ENCODE results near the gene CCR8.

Gene CCR8, protein sequence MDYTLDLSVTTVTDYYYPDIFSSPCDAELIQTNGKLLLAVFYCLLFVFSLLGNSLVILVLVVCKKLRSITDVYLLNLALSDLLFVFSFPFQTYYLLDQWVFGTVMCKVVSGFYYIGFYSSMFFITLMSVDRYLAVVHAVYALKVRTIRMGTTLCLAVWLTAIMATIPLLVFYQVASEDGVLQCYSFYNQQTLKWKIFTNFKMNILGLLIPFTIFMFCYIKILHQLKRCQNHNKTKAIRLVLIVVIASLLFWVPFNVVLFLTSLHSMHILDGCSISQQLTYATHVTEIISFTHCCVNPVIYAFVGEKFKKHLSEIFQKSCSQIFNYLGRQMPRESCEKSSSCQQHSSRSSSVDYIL

DNA sequence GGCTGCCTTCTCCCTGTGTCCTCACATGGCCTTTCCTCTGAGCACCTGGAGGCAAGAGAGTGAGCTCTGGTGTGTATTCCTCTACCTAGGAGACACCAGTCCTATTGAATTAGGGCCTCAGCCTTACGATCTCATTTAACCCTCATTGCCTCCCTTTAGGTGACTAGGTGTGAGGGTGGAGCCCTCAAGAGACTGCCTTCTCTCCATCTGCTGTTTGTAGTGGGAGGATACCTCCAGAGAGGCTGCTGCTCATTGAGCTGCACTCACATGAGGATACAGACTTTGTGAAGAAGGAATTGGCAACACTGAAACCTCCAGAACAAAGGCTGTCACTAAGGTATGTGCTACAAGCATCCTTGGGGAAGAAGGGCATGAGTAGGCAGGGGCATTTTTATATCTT, at the start of gene CCR8:
TSS of gene CCR8 (plus strand) at position 217 of the 400 bp plus-strand sequence. CDS start 2,623 bp downstream, outside the sequence.
- peak; percentile 19 for DNase-seq

DNA sequence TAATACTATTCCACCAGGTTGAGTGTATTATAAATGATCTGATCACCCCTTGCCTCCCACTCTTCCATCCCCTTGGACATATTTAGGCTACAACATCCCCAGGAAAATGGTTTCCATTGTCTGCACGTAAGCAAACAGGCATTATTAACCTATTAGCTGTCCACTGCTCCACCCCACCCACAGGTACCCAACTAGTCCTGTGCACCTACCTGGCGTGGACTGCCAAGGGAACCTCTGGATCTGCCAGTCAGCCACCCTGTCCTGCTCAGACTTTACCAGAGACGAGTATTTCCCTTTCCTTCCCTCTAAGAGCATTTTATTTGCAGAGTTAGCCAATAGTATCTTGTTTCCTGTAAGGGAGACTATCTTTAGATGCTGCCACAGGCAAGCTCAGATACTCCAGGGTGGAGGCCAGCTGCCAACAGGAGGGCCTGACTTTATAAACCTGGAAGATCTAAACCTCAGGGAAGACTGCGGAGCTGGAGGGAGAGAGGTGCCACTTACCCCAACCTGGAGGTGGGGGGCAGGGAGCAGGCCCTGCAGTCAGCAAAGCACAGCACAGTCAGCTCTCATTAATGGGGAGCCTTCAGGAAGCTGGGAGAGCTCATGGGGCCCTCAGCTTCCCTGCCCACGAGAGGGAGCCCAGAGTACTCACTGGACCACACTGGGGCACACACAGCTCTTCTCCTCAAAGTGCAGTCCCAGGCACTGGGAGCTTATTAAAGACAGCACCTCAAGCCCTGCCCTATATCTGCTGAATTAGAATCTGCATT, 49.6 kb upstream of the CCR8 start, which contains the start of gene CX3CR1:
TSS of gene CX3CR1 (minus strand) at position 292 of the 773 bp plus-strand sequence. CDS start 13,527 bp downstream, outside the sequence.
- no peak for DNase-seq

DNA sequence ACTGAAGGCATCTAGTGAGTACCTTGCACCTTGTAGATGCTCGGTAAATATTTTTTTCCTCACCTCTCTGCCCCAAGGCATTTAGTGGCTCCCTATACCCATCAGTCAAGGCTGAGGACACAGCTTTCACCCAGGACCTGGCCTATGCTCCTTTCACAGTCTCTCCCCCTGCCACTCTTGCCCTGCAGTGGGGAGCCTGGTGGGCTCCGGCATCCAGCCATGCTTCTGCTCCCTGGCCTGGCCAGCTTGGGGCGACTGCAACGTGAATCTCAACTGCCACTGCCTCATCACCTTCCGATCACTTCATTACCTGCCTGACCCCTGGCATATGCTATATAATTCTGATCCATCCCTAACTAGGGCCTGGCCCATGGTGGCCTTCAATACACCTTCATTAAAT, 48.9 kb upstream of the CCR8 start:
- no peak for DNase-seq

DNA sequence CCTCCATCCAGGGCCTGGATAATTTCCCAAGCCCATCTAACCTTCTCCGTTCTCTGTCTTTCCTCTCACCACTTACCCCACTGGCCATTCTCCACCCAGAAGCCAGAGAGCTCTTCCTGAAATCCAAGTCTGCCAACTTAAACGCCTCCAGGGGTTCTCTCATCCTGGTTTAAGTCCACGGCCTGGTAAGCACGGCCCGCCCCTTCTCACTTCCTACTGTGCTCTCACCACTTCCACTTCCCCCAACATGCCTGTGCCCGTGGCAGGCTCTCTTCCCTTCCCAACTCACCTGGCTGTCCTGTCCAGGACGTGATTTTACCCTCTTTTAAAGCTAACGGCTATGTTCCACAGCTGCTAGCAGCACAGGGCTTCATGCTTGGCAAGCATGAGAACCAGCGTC, 48.0 kb upstream of the CCR8 start:
- no peak for DNase-seq

DNA sequence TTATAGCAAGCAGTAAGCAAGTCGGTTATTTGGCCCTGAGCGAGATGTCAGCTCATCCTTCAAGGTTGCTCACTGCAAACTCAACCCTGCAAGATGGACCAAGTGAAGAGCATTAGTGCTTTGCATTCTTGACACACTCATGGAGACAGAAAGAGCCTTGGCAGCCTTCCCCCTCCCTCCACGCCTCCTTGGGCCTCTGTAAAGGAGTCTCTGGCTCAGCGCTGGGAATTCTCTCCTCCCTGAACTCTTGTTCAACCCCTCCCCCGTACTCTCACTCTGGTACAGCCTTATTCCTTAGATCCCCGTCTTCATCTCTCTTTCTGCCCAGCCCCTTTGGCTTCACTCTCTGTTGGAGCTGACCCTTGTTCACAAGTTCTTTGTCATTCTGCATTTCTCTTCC, 47.5 kb upstream of the CCR8 start:
- DNase-seq, result no peak

DNA sequence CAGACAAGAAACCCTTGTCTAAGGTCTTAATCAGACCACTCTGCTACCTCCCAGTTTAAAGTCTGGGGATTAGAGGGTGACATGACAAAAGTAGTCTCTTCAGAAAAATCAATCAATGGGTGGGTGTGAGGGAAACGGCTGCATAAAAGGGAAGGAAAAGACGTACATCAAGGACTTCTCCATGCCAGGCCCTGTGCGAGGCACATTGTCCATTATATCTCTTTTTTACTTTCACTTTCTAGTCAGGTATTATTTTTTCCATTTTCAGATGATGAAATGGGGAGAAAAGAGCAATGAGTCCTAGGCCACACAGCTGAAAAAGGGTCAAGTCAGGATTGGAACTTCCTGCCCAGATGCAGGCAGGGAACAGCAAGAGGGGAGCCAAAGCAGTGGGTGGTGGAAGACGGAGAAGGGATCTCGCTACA, 45.0 kb upstream of the CCR8 start:
- DNase-seq, result no peak

DNA sequence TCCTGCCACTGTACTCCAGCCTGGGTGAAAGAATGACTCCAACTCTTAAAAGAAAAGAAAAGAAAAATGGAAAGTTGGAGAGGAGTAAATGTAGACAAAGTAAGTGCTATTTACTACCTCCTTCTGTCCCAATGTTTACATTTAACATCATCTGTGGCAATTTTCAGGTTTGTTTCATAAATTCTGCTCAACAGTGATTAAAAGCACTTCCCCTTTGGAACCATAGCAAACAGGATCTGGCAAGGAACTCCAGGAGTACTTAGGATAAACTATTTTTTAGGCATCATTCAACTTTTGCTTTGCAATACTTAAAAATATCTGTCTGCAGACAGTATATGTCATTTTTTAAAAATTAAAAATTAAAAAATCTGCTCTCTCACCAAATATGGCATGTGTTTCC, 44.2 kb upstream of the CCR8 start:
- no peak for DNase-seq

DNA sequence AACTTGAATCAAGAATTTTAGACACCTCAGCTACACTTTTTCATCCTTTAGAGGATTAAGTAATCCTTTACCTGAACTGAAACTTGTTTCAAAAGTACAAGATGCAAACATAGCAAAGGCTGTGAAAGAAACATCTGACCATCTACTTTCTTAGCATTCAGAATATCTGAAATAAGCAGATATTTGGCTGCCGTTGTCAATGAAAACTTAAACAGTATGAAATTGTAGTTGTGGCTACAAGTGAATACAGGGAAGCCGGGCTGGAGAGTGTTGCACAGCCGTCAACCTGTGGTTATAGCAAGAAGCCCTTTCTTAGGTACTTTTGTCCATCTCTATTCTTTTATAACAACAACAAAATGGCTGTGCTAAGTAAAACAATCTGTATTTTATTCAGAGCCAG, 42.7 kb upstream of the CCR8 start:
- no peak for DNase-seq

DNA sequence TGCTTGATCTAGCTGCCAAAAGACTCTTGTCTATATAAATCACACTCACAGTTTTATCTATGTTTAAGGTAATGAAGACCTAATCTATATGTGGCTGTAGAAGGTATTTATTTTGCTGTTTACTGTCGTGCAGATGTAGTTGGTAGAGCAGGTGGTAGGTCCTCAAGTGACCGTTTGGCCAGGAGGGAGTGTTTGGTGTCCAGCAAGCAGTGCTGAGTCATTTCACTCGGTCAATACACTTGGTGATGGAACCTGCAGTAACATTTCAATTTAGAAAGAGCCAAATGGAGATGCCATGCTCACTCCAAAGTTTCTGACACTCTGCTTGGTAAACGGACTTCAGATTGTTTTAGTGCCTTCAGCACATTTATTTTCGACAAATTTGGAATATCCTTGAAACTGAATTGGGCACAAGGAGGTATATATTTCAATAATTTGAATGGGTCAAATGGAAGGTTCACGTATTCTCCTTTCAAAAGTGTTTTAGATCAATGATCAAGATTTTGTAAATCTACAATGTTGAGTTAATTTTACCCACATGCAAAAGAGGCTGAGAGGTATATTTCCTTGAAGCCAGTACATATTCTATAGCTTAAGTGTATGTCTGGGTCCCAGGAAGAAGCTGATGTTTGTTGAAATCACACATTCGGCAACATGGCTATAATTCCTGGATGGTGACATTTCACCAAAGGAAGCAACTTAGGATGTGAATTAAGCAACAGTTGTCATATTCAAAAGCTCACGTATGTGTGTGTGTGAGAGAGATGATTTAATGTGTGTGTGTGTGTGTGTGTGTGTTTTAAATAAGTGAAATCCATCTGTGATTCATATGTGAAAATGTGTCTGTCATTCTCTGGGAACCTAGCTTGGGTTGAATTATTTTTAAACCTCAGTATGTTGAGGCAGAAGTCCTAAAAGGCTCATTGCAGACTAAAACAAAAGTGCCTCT, 42.0 kb upstream of the CCR8 start:
- no peak for DNase-seq

DNA sequence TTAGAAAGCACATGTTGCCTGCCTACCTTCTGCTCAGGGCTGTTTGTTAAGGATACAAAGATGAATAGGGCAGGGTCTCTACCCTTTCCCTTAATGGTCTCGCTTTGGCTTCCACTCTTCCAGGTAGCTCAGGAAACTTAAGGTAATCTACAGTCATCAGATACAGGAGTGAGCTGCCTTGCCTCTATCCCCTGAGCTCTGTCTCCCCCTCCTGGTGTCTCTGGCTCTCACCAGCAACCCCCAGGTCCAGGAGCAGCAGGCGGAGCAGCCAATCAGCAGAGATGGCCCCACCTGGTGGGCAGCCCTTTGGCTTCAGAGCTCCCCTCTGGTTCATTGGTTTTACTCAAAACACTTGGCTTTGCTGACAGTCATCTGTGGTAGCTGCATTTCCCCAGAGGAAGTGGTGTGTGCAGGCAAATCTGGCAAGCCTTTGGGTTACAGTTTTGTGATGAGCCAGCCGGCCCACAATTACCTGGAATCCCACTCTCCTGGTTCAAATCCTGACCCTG, 41.2 kb upstream of the CCR8 start:
- peak; percentile 88 for DNase-seq

DNA sequence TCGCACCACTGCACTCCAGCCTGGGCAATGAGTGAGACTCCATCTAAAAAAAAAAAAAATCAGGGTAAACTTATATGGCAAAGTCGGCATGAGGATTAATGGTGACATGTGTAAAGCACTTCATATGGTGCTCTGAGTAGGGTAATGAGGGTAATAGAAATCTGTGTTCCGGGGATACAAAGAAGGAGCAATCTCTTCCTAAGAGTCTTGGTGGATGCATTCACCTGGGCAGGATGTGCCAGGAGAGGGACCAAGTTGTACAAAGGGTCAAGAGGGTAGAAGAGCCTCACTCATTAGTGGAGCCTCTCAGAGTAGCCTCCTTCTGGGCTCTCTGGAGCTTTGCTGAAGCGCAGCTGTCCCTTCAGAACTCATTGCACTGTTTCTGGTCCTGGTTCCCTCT, 40.4 kb upstream of the CCR8 start:
- no peak for DNase-seq

DNA sequence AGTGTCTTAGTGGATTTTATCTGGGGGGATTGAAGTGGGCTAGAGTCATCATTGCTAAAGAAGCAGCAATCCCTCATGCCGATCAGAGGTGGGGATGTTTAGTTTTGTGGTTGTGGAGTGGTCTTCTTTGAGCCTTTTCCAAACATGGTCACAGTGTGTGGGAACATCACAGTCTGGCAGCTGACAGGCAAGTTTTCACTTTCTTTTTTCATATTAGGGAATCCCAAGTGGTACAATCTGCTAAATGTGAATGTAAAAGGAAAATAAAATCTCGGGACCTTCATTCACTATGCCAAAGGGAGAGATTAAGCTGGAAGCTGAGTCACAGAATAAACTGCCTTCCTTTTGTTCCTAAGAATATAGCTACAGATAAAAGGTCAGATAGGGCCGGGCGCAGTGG, 39.3 kb upstream of the CCR8 start:
- no peak for DNase-seq

DNA sequence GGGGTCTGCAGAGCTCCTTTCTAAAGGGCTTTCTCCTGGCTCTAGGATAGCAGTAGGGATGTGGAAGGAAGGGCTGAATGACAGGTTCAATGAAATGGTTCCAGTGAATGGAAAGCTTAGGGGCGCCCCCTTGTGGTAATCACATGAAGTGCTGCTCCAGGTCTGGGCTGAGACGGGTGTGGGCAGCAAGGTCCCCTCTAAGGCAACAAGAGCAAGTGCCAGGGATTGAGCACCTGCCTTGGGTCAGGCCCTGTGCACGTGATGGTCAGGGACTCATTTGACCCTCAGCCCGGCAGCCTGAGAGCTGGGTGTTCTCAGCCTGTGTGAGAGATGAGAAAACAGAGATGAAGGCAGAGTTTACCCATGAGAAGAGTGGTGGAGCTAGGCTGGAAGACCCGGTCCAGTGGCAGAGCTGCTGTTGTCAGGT, 37.6 kb upstream of the CCR8 start:
- peak; percentile 78 for DNase-seq

DNA sequence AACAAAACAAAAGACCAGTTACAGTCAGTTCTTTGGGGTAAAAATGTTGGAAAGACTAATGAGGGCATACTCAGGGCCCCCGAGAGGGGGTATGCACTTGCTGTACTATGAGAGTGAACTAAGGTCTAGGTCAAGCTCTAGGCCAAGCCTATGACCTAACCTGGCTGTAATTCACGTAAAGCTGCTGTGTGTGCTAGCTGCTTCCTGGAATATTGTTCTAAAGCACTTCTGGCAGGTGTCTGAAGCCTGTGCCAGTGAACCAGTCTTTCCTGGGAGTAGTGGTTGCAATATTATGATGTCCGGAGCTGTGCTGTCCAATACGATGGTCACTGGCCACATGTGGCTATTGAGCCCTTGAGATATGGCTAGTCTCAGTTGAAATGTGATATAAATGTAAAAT, 36.5 kb upstream of the CCR8 start:
- no peak for DNase-seq

DNA sequence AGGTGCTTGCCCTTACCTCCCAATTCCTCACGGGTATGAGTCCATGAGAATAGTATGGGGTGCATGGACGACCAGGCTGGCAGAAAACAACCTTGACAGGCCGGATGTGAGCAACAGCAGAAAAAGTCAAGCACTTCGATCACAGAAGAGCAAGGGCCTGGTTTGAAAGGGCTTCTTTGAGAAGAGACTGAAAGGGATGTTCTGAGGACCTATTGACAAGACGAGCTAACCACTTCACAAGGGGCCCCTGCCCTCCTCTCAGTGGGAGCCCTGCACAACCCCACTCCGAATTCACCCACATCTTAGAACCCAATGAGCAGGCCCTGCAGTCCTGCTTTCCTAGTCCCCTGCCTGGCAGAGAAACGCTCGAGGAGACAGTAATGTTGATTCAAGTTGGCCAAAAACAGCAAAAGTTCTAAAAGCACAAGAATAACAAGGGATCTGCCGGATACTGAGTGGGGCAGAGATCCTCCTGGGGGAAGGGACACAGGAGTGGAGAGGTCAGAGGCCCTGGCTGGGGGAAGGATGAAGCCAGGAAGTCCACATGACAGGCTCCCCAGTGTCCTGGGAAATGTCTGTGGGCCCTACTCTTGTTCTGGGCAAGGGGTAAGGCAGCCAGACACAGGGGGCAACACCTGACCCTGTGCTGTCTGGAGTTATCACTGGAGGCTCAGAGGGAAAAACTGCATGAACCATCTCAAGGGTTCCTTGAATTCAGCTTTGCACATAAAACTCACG, 34.9 kb upstream of the CCR8 start:
- DNase-seq, result no peak

DNA sequence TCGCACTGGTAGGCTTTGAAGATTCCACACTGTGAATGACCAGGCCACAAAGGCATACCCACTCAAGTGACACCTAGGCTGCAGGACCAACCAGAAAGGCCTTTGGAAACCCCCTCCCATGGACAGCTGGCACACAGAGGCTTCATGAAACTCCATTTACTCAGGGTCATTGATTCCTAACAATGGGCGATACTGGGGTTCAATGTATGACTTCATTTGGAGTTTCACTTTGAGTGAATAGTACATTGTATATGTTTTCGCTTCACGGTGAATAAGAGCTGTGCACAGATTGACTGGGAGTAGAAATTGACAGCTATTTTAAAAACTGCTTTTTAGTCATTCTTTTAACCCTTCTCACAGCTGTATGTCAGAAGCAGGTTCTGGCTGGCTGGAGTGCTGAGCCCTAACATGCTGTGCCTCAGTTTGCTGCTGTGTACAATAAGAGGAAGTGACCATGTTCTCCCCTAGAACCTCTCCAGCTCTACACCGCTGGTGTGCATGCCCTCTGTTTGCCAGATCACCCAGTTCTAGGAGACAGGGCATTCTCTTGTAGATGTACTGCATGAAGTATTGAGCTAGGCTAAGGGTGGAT, 34.2 kb upstream of the CCR8 start:
- DNase-seq, result no peak

DNA sequence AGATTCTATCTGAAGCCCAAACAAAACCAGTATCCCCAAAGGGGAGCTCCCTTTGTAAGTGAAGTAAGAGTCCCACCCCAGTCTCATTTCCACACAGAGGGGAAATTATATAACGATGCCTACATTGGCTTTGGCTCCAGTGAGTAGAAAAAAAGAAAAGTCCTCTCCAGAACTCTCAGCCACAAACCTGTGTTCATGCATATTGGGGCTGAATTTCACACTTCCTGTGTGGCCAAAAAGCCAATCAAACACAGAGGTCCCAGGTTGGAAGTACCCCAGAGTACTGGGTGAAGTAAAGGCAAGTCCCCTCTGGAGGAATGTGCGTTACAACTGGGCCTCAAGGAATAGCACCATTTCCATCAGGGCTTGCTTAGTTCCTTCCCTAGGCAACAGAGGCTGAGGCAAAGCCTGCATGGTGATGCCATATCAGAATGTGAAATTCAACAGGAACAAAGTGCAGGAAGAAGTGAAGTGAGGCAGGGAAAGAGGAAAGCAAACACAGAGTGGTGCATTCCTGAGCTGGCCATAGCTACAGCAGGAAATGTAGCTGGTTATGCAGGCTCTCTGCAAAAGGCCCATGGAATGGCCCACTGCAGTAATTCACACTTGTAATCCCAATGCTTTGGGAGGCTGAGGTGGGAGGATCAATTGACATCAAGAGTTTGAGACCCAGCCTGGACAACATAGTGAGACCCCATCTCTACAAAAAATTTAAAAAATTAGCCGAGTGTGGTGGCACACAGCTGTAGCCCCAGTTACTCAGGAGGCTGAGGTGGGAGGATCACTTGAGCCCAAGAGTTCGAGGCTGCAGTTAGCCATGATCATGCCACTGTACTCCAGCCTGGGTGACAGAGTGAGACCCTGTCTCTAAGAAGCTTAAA, 33.1 kb upstream of the CCR8 start:
- DNase-seq, result no peak

DNA sequence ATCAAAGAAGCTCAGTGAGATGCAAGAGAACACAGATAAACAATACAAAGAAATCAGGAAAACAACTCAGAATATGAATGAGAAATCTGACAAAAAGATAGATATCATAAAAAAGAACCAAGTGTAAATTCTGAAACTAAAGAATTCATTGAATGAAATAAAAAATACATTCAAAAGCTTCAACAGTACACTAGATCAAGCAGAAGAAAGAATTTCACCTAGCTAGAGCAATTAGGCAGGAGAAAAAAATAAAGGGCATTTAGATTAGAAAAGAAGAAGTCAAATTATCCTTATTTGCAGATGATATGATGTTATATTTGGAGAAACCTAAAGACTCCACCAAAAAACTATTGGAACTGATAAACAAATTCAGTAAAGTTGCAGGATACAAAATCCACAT, 30.2 kb upstream of the CCR8 start:
- DNase-seq, result no peak

DNA sequence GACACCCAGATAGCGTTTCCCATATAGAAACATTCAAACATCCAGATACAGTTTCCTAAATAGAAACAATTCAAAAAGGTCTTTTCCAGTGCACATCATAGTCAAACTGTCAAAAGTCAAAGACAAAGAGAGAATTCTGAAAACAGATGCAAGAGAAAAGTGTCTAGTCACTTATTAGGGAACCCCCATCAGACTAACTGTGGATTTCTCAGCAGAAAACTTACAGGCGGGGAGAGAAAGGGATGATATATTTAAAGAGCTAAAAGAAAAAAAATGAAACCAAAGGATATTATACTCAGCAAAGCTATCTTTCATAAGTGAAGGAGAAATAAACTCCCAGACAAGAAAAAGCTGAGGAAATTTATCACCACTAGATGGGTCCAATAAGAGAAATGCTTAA, 27.3 kb upstream of the CCR8 start:
- no peak for DNase-seq

DNA sequence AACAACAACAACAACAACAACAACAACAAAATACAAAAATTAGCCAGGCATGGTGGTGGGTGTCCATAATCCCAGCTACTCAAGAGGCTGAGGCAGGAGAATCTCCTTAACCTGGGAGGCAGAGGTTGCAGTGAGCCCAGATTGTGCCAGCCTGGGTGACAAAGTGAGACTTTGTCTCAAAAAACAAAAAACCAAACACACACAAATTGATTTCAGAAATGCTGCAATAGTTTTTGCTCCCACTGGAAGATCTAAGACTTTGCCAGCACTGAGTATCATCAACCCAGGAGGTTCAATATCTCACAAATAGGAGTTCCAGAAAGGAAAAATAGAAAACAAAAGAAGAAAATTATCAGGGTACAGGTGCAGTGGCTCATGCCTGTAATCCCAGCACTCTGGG, 16.2 kb upstream of the CCR8 start:
- DNase-seq, result no peak

DNA sequence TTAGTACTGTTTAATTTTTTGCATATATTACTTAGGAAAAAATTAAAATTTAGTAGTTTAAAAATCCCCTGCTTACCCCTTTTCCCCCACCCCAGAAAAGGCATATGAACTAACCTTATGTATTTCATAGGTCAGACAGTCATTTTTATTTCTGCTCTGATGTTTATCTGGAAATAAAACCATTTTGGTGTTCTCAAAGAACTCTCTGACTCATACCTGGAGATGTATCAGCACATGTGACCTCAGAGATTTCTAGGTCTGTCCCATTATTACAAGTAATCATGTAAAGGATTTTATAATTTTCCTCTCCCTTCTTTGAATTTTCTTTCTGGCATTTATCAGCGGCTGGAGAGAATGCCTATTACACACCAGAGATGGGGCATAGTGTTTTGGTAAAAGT, 14.1 kb upstream of the CCR8 start:
- DNase-seq, result no peak
